NB4 (cell line): ENCODE results near the gene DPH6.

Experiments used
- CTCF ChIP-seq: IDR thresholded peaks from one replicate; pipeline ENCODE4 v1.5.1; 2012; ENCODE audit warnings: low read depth, low read length
- MYC ChIP-seq: IDR thresholded peaks from 2 replicates; pipeline ENCODE4 v1.6.1; 2011; ENCODE audit warnings: low read depth, low read length
- POLR2A ChIP-seq: IDR thresholded peaks from 2 replicates; pipeline ENCODE4 v1.6.1; 2011; ENCODE audit warnings: mild to moderate bottlenecking; ENCODE audit not compliant: insufficient read length; ENCODE audit errors: extremely low read depth

GRCh38 chr15:35557012-35557411 lies 11.0 kb upstream of the DPH6 start:
- TF ChIP-seq POLR2A (no peak), CTCF (no peak), MYC (no peak)
